Gastrocnemius medialis (tissue), 4 donors: ENCODE results near the gene AP2B1.

Source experiments
- POLR2A ChIP-seq, 2 donors: fragments of 450-650 bp; IDR thresholded peaks; one replicate each; pipeline ENCODE4 v1.6.1; 2017; ENCODE audit warnings: antibody characterized with exemption in 2 of 2, mild to moderate bottlenecking in 2 of 2, moderate library complexity in 2 of 2
- TF ChIP-seq, protein P1 (sequence below), 5 experiments: fragments of 450-650 bp in 3 of 5; fragments of 200-600 bp in 2 of 5; sonication (generic) in 2 of 5; IDR thresholded peaks in 4 of 5; conservative IDR thresholded peaks in 1 of 5; 1 replicate in 4 of 5; 2 replicates in 1 of 5; pipeline ENCODE4 v1.5.1; 2016 to 2019; ENCODE audit warnings: antibody characterized with exemption in 5 of 5, mild to moderate bottlenecking in 3 of 5, moderate library complexity in 3 of 5

GRCh38 chr17:35725802-35726126, 138.6 kb downstream of the AP2B1 start:
- TF ChIP-seq POLR2A (IDR thresholded peaks at IDR 0.05) = no peak
- TF ChIP-seq, protein P1, sequence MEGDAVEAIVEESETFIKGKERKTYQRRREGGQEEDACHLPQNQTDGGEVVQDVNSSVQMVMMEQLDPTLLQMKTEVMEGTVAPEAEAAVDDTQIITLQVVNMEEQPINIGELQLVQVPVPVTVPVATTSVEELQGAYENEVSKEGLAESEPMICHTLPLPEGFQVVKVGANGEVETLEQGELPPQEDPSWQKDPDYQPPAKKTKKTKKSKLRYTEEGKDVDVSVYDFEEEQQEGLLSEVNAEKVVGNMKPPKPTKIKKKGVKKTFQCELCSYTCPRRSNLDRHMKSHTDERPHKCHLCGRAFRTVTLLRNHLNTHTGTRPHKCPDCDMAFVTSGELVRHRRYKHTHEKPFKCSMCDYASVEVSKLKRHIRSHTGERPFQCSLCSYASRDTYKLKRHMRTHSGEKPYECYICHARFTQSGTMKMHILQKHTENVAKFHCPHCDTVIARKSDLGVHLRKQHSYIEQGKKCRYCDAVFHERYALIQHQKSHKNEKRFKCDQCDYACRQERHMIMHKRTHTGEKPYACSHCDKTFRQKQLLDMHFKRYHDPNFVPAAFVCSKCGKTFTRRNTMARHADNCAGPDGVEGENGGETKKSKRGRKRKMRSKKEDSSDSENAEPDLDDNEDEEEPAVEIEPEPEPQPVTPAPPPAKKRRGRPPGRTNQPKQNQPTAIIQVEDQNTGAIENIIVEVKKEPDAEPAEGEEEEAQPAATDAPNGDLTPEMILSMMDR (IDR thresholded peaks at IDR 0.05 in 4 of 5, conservative IDR thresholded peaks at IDR 0.05 in 1 of 5) = no peak
